Measurements from ENCODE around the gene ZBTB7C.

Gene ZBTB7C

DNA sequence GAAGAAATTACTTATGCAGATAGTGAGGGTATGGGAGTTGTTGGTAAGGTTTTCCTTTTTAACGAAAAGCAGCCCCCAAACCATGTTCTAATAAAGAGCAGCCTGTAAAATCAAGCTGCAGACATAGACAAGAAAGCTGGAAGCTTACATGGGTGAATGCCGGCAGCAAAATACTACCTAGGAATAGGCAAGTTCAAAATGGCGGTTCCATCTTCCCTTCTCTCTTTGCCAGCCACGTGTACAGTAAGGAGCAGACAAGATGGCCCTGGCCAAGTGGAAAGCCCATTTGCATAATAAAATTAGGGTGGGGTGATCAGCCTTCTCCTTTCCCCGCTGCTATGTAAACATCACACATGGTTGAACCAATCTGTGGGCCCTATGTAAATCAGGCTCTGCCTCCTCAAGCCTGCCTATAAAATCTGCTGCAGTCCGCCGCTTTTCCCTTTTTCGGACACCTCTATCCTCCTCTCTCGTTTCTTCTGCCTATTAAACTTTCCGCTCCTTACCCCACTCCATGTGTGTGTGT lies 155.0 kb downstream of the ZBTB7C start:
- no peak for DNase-seq (ENCODE audit: low read depth)

DNA sequence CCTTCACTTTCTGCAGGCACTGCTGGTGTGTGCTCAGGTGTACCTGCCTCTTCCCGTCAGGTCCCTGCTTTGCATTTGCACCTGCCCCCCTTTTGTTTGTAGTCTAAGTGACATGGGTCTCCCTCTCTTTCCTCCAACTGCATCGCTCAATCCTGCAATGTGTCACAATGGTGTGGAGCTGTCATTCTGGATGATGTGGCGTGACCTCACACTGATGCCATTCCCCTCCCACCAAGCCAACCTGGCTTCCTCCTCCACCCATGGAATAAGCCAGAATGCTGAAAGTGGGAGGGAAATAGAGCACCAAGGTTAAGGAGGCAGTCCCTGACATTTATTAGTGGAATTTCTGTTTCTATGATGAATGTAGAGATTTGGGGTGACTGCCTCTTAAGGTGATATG lies 156.7 kb downstream of the ZBTB7C start:
- DNase-seq (ENCODE audit: low read depth): no peak

DNA sequence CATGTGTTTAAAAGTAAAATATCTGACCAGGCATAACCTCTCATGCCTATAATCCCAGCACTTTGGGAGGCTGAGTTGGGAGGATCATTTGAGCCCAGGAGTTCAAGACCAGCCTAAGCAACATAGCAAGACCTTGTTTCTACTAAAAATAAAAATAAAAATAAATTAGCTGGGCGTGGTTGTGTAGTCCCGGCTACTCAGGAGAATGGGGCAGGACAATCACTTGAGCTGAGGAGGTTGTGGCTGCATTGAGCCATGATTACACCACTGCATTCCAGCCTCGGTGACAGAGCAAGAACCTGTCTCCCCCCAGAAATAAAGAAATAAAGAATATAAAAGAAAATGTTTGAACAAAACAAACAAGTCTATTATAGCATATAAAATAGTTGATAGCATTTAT lies 158.3 kb downstream of the ZBTB7C start:
- no peak for DNase-seq (ENCODE audit: low read depth)

DNA sequence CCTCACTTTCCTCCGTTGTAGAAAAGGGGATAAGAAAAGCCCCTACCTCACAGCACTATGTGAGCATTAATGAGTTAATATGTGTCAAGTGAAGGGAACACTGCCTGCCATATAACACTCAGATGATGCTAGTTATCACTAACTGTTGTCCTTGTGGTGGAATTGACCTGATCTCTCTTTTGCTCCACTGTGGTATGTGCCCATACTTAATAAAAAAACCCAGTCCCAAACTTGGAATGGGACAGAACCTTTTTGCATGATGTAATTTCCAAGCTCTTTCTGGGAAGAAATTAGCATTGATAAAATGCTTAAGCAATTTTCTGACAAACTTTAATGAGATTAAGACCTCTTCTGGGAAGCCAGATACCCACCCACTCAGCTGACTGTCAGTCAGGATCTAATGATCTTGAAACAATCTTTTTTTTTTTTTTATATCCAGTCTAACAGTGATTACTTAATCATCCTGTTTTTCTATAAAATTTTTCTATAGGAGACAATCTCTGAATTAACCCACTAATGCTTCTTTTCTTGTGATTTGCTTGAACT lies 158.7 kb downstream of the ZBTB7C start:
- DNase-seq (ENCODE audit: low read depth): no peak

DNA sequence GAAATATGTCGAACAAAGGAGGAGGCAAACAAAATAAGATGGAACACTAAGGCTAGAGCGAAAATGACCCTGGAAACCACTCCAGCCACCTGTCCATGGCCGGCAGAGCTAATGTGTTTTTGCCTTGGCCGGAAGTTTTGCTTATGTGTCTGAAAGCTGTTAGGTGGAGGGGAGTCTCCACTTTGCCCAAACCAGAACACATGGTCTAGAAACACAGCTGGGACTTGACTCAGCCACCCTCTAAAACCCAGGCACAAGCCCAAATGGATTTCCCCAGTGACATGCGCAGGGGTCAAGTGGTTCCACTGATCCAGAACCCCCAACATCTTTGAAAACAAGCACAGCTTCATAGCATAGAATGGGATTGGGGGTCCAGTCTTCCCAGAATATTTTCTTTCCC lies 159.3 kb downstream of the ZBTB7C start:
- no peak for DNase-seq (ENCODE audit: low read depth)

DNA sequence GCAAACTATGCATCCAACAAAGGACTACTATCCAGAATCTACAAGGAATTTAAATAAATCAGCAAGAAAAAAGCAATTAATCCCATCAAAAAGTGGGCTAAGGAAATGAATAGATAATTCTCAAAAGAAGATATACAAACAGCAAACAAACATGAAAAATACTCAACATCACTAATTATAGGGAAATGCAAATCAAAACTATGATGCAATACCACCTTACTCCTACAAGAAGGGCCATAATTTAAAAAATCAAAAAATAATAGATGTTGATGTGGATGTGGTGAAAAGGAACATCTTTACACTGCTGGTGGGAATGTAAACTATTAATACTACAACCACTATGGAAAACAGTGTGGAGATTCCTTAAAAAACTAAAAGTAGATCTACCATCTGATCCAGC lies 164.7 kb downstream of the ZBTB7C start:
- no peak for DNase-seq (ENCODE audit: low read depth)

DNA sequence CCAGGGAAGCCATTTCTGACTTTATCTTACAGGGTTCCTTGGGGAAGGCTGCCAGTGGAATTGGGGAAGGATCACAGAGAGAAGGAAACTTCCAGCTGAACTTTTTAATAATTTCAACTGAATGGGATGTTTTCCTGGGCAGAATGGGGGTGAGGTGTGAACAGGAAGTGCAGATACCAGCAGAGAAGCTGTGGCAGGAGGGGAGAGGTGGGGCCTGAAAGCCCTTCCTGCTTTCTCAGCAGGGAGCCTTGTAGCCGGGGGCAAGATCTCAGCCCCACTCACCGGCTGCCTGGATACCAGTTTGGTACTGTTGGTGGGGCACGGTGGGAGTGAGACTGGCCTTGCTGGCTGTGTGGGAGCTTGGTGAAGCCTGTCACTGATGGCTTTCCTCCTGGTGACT lies 170.5 kb downstream of the ZBTB7C start:
- no peak for DNase-seq (ENCODE audit: low read depth)

DNA sequence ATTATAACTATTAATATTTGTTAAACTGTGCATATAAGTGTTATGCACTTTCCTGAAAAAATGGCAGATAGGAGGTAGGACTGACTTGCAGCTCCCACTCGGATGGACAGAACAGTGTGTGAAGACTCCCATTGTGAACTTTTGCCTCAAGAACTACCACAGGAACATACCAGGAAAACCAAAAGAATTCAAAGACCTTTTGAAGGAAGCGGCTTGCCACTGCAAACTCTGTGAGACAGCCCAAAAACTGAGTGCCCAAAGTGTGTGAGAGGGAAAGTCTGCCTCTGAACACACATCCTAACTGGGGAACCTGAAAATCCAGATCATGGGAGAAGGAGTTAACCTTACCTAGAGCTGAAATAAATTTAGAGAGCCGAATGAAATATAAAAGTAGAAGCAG lies 171.0 kb downstream of the ZBTB7C start:
- no peak for DNase-seq (ENCODE audit: low read depth)

DNA sequence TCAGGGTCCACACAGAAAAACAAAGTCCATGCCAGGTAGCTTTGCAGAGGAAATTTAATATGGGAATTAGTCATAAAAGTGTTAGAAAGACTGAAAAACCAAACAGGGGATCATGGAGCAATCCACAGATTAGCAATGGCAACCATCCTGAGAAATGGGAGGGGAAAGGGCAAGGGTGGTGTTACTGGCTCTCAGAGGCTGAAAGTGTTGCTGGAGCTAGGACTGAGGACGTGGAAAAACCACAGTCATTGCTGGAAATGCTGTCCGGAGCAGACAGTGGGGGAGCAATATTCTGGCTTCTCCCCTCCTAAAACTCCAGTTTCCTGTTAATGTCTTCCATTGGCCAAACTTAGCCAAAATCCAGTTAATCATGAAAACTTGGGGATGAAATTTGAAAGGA lies 172.4 kb downstream of the ZBTB7C start:
- DNase-seq (ENCODE audit: low read depth): no peak

DNA sequence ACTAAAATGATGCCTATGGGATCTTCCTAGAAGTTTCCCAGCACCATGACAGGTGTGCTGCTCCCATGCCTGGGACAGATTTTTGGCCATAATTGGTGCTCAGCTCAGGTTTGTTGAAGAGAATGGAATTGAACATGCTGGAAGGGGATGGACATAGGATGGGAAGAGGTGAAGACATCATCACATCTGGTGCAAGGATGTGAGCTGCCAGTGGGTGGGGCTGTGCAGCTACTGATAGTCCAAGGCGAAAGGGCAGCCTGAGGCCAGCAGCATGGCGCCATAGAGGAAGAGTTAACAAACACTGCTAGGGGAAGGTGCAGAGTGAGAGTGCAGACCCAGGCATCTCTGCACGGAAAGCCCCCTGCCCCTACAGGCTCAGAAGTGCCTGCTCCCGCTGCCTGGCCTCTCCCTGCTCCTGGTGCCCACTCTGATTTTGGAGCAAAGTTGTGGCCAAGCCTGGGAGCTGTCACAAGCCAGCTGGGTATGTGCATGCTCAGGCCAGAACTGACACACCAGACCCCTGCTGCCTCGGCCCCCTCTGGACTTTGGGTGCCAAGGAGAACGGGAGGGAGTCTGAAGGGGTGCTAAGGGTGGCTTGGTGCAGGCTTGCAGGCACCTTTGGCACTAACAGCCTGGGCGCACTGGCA lies 178.6 kb downstream of the ZBTB7C start:
- DNase-seq (ENCODE audit: low read depth): no peak

DNA sequence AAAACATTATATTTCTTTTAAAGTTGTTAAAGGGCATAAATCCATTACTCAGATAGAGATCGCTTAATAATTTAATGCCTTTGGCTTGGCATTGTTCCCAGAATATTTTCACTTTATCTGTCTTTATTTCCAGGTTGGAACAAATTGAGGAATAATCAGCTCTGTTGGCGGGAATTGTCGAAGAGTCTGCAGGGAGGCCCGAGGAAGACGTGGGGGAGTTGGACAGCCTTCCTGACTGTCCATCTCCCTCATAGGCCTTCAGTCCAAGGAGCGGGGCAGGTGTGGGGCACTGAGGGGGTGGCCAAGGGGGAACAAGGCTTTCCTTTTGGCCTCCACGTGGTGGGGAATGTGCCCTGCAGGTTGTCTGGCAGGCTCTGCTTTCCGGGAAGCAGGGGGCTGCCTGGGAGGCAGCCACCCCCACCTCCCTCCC lies 179.6 kb downstream of the ZBTB7C start:
- no peak for DNase-seq (ENCODE audit: low read depth)

DNA sequence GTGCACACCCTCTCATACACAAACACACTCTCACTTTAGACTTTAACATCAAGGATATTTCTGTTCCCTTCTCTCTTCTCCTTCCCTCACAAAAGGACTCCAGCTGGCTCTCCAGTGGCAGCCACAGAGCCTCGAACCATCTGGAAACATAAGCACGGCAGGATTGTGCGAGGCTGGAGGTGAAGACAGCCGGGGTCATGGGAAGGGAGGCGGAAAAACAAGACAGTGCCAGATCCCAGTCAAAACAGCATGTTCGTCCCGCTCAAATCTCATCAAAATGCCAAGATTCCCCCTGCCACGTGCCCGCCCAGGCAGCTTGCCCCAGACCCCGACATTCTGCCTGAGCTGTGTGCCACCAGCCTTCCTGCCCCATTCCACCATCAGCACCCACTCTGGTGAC lies 180.3 kb downstream of the ZBTB7C start:
- no peak for DNase-seq (ENCODE audit: low read depth)

DNA sequence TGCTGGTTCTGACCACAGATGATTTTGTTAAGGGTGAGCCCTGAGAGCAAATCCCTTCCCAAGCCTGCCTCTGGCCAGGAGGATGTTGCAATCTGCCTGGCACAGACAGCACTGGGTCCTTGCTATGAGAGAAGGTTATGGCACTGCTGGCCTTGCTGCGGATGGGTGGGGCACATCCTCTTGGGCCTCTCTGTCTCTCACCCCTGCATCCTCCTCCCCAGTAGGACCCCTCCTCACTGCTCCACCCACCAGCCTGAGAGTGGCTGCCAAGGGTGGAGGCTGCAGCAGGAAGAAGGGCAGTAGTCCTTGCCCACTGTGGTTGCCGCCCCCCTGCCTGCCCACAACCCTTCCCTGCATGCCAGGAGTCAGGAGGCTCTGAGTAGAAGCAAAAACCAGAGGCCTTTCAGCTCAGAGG lies 180.9 kb downstream of the ZBTB7C start:
- DNase-seq (ENCODE audit: low read depth): no peak

DNA sequence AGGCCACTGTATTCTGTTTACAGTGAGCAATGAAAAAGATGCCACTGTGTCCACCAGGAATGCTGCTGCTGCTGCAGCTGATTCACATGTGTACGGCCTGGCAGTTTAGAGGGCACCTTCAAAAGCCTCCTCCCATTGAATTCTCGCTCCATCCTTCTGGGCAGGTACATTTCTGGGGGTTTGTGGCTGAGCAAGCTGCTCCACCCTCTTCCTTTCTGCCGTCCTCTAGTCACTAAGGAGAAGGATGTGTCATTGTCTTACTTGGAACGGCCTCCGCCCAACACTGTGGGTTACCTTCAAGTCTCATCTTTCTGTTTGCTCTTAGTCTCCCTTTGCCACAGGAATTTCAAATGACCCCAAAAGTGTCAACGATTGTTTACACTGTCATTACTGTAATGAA lies 182.0 kb downstream of the ZBTB7C start:
- no peak for DNase-seq (ENCODE audit: low read depth)

DNA sequence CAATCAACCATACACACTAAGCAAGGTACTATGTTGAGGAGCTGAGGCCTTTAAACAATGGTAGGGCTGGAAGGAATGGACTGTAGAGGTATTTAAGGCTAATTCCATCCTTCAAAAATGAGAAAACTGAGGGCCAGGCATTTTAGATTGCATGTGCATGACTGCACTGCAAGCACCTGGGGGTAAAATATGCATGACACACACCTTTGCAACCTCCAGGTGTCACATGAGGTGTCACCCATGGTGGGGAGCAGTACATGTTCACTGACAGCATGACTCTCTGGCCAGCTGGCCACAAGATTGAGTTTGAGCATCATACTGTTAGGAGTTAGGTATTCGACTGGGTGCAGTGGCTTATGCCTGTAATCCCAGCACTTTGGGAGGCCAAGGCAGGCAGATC lies 182.8 kb downstream of the ZBTB7C start:
- DNase-seq (ENCODE audit: low read depth): no peak

DNA sequence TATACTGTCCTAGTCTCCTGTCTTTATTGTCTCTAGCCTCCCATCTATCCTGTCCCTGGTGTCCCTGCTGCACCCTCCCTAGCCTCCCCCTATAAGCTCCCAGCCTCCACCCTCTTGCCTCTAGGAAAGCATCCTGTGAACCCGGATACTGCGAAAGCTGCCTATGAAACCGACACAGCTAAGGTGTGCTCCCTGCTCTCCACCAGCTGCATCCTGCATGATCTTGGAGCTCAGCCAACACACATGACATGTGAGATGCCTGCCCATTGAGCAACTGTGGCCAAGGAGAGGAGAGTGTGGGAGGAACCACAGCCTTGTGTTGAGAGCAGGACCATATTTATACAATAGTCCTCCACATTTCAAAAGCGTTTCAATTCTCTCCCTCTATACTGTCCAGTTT lies 187.1 kb downstream of the ZBTB7C start:
- no peak for DNase-seq (ENCODE audit: low read depth)

DNA sequence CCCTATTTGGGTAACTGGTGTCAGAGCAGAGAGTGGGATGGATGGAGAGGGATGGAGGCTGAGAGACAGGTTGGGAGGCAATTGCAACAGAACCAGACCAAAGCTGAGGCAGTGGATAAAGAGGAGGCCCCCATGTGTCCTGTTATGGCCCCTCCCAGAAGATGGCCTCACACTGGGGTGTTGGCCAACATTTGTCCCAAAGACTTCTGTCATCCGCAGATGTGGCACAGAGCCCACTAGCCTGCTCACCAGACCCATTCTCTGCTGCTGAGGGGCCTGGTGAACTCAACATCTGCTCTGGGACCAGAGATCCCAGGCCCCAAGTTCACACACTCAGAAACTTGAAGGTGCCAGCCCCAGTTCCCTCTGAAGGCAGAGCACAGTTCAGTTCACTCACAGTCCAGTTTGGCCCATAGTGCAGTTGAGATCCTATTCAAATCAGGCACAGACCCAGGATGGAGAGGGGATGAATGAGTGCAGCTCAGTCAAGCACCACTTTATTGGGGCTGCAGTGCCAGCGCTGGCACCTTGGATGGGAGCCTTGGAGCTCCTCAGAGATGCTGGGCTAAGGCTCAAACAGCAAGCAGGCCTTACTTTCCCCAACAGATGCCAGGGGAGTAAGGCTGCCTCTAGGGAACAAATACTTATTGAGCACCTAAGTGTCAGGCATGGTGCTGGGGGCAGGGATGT lies 189.2 kb downstream of the ZBTB7C start:
- DNase-seq (ENCODE audit: low read depth): no peak

DNA sequence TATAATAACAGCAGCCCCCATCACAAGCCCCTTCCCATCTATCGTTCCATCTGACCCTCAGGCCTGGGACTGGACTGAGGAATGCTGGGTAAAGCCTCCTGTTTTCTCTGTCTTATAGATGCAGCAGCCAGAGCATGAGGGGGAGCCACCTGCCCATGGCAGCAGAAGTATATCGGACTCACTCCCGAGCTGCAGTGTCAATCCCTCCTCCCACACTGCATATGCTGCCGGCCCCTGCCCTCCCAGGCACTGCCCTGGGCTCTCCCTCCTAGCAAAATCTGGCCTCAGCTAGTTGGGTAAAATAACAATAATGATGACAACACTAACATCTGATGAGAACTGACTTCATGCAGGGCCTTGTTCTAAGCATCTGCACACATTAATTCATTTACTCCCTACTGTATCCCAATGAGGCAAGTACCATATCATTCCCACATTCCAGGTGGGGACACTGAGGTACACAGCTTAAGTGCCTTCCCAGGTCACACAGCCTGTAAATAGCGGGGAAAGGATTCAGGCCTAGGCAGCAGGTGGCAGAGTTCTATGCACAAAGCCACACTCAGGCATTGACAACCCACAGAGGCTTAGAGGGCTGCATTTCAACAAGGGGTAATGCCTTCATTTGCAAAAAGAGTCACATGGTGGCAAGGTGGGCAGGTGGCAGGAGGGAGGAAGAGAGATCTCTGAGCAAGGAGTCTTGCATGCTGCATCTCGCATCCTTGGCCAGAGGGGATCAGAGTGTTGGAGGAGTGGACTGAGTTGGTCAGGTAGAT lies 190.0 kb downstream of the ZBTB7C start:
- DNase-seq (ENCODE audit: low read depth): no peak

DNA sequence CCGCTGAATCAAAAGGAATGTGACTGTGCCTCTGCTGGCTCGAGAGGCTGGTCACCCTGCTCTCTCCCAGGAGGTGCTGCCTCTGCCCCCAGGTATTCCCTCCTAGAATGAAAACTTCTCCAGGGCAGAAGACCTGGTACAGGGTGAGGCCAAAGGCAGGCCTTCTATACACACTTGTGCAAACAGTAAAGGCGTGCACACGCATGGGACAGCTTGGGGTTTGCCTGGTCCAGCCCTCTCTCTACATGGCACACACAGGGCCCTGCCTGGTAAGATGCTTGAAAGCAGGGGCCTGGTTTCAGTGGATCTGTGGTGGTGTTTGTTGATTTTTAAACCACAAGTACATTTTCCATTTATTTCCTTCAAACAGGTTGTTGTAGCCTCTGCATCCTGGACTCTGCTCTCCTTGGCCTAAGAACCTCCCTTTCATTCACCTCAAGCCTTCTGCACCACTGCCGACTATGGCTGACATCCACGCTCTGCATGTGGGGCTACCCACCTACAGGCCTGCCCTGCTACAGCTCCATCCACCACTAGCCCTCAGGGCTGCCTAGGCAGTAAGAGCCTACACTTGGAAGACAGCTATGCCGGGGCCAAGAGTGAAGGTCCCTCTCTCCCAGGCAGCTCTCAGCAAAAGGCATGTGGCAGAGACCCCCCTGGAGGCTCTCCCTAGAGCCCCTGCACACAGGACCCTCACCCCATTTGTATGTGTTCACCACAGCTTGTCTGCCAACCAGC lies 190.7 kb downstream of the ZBTB7C start:
- no peak for DNase-seq (ENCODE audit: low read depth)

DNA sequence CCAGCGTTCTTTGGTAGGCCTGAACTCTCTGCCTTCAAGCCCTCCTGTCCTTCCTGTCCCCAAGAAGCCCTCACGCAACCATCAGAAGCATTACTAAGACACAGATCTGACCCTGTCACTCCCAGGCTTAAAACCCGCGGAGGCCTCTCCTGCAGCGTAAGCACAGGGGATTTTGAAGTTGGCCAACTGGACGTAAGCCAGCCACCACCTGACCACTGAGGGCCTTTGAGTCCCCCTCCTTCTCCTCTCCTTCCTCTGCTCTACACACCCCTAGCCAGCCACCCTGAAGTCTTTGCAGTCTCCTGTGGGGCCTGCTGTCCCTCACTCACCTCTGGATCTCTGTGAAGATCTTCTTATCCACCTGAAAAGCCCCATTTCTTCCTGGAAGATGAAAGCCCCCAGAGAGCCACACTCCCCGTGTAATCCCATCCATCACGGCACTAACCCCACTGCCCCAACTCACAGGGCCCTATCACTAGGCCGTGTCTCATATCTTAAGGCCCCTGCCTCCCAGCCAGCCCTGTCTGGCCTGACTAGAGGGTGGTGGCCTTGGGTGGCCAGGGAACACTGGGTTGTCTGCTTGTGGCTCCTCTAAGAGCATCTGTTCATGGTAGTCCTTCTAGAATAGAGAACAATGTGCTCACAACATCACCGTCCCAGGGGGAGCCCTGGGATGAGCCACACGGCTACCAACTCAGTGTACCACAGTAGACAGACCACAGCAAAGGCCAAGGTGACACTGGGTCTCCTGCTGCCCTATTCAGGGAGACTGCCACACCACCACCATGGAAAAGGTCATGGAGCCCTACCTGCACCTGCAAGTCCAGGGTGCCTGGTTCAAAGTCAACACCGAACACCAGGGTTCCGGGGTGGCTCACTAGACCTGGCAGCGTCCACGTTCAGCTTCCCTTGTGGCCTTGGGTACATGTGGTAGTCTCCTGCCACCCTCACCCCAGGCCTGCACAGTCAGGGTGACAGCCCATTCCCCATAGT lies 191.6 kb downstream of the ZBTB7C start:
- no peak for DNase-seq (ENCODE audit: low read depth)
